Caki2 (cell line): Measurements from ENCODE around the gene GPR137C. TPM values are rescaled to one million over a fixed set of nuclear protein-coding genes. Genes with fewer than 3 reads are reported as not detected.

Source experiments
- DNase-seq: peaks from one replicate; pipeline ENCODE4 v3.0.0-alpha.2; 2015; ENCODE audit warnings: low read depth
- in situ Hi-C: cut with HindIII; loops from 2 replicates; pipeline ENCODE4 v1.10.0; 2016; ENCODE audit warnings: low sequenced_read_pairs, low pct_unique_long_range_greater_than_20kb, mixed read lengths
- total RNA-seq: library from RNA; depleted of rRNA; stranded (reverse); fragments of >200 nt; shearing (Covaris generic); gene quantifications from 2 replicates; pipeline ENCODE4 v1.2.3, GENCODE V29; 2014; ENCODE audit warnings: low replicate concordance; rRNA removed

The GPR137C gene, protein sequence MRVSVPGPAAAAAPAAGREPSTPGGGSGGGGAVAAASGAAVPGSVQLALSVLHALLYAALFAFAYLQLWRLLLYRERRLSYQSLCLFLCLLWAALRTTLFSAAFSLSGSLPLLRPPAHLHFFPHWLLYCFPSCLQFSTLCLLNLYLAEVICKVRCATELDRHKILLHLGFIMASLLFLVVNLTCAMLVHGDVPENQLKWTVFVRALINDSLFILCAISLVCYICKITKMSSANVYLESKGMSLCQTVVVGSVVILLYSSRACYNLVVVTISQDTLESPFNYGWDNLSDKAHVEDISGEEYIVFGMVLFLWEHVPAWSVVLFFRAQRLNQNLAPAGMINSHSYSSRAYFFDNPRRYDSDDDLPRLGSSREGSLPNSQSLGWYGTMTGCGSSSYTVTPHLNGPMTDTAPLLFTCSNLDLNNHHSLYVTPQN
- total RNA-seq = not detected in 2 replicates

DNA sequence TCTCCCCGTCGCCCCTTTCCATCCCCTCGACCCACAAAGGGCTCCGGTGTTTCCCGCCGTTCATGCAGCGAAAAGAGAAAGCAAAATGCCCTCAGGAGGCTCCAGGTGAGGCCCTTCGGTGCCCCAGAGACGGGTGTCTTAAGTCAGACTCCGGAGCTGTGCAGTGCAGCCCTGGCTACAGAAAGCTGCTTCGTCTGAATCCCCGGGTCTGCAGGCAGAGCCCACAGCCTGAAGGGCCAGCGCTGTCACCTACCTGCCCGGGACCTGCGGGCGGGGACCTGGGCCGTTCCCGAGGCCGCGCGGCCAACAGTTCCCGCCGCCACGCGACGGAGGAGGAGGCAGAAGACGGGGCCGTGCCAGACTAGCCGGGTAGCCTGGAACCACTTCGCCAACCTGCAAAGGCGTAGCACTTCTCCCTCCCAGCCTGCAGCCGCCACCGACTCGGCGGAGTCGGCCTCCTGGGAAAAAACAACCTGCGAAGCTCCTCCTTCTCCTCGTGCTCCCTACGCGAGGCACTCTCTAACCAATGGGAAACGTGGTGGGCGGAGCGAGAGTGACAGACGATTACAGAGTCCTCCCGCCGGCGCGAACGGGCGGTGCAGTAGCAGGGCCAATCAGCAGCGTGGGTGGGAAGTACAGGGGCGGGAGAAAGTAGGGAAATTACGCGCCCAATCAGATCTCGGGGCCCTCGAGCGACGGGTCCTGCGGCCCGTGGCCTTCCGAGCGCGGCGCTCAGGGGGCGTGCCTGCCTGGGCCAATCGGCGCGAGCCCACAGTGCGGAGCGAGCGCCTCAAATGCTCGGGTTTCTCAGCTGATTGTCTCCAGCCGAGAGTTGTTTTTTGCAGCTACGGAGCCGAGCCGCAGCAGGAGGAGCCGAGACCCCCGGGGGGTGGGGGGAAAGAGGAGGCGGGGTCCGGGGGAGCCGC lies at the start of gene GPR137C, which contains the start of gene TXNDC16:
TSS of gene GPR137C (plus strand) at position 774 of the 926 bp plus-strand sequence. CDS start 312 bp downstream, outside the sequence.
TSS of gene TXNDC16 (minus strand) at position 443 of the 926 bp plus-strand sequence. CDS start 8,948 bp downstream, outside the sequence.
- peak; percentile 99 for DNase-seq
- in situ Hi-C loops = no loop called here

DNA sequence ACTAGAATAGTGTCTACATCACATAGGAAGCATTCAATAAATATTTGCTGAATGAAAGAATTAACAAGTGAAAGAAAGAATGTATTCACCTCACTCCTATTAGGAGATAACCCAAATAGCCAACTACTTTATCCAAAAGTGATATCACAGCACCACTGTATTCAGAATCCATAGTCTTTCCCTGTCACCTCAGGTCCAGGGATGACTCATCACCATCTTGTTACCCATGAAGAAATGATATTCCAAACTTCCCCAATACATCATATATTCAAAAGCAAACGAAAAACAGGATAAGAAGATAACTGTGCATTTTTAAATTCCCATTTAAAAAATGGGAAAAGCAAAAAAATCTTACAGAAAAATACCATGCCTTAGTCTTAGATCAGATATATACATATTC lies 39.4 kb upstream of the GPR137C start:
- in situ Hi-C loops = no loop called here
- no peak for DNase-seq

DNA sequence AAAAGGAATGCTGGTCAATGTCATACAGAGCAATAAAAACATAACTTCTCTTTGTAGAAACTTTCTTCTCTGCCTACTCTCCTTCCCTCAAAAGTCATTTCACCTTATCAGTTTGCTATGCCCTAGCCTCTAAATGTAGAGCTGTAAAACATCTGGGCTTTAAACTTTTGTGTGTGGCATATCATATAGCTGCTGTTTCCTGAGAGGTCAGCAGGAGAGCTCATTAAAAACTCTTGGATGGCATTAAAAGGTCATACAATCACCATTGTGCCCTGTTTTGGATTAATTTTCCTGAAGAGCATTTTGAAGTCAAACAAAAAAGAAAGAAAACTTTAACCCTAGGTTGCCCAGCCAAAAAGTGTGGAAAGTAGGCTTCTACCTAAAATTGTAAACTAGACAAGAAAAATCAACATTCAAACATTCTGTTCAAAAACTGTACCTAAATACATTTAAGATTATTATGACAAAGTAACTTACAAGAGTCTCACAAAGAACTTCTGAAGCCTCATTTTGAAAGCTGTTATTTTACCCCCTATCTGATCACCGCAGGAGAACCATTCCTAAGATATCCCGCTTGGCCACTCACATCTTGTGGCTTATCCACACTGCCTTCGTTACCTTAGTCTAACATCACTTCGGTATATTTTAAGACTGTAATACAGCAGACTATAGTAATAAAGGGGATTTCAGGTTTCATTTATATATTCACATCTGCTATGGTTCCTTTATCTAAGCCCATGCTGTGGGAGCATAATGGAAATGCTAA lies 38.4 kb upstream of the GPR137C start:
- in situ Hi-C loops = no loop called here
- no peak for DNase-seq

GRCh38 chr14:52522033-52522432 lies 30.6 kb upstream of the GPR137C start:
- no peak for DNase-seq
- in situ Hi-C loops = no loop called here

DNA sequence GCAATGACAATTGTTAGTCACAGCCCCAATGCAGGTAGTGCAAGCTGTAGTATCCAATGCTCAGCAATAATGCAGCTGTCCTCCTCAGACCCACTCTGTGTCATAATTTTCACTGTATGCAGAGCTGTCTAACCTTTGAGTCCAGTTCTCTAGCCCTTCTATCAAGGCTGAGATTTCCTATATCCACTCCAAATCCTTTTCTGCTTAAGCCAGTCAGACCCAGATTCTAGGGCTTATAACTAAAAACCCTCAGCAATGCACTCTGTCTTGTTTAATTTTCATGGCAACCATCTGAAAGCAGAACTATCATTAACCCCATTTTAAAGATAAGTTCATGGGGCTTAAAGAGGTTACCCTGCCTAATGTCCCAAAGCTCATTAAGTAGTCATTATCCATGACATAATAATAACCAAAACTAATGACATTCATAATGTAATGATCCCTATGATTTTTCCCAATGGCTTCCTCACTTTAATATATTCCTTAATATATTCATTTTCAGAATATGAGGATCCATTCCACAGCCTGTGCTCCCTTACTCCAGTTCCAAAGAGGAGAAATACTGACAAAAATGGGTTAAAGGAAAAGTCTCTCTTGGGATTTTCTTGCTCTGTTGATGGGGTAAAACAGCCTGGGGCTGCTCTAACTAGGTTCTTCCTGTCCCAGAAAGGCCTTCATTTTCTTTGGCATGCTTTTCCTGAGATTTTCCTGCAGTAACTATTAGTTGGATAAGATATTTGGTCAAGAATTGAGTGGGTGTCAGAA lies 29.9 kb upstream of the GPR137C start:
- DNase-seq = no peak
- in situ Hi-C loops = no loop called here

DNA sequence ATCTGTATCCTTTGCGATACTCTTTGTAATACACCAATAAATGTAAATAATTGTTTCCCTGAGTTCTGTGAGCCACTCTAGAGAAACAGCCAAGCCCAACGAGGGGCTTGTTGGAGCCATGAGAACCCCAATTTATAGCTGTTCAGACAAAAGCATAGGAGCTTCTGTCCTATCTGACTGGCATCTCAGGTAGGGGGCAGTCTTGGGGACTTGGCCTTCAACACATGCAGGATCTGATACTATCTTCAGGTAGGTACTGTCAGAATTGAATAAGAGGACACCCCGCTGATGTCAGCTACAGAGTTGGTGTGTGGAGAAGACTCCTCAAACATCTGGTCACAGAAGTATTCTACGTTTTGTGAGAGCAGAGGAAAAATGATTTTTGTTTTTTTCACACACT lies 25.6 kb upstream of the GPR137C start:
- in situ Hi-C loops = no loop called here
- no peak for DNase-seq

DNA sequence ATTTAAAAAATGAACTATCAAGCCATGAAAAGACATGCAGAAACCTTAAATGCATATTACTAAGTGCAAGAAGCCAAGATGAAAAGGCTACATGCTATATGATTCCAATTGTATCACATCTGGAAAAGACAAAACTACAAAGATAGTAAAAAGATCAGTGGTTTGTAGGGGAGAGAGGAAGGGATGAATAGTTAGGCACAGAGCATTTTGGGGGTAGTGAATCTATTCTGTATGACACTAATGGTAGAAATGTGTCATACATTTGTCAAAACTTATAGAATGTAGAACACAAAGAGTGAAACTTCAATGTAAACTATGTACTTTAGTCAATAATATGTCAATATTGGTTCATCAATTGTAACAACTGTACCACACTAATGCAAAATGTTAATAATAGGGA lies 21.2 kb upstream of the GPR137C start:
- no peak for DNase-seq
- in situ Hi-C loops = no loop called here

DNA sequence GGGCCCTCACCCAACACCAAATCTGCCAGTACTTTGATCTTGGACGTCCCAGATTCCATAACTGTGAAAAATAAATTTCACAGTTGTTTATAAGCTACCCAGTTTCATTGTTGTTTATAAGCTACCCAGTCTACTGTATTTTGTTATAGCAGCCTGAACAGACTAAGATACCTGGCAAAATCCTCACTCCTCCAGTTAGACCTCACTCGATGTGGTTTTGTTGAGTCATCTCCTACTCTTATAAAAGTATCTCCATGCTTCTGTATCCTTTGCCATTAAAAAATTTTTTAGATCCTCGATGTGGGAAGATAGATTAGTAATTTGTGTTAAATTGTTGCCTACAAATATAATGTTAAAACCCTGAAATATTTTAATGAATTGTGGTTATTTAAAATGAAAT lies 16.4 kb upstream of the GPR137C start:
- no peak for DNase-seq
- in situ Hi-C loops = no loop called here

DNA sequence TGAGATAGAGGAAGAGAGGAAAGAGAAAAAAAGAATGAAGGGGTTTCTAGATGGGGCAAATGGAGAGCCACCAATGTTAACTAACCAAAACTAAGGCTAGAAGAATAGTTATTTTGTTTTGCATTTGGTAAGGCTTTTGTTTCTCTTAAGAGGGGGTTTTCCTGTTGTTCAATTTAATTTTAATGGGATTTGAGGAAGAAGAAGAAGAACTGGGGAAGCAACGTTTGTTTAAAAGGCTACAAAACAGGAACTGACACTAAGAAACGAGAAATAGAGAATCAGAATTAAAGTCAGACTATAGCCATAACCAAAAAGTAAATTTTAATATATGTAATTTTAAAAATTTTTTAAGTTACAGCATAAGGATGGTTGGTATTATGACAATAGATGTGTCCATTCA lies 14.0 kb upstream of the GPR137C start:
- in situ Hi-C loops = no loop called here
- no peak for DNase-seq

DNA sequence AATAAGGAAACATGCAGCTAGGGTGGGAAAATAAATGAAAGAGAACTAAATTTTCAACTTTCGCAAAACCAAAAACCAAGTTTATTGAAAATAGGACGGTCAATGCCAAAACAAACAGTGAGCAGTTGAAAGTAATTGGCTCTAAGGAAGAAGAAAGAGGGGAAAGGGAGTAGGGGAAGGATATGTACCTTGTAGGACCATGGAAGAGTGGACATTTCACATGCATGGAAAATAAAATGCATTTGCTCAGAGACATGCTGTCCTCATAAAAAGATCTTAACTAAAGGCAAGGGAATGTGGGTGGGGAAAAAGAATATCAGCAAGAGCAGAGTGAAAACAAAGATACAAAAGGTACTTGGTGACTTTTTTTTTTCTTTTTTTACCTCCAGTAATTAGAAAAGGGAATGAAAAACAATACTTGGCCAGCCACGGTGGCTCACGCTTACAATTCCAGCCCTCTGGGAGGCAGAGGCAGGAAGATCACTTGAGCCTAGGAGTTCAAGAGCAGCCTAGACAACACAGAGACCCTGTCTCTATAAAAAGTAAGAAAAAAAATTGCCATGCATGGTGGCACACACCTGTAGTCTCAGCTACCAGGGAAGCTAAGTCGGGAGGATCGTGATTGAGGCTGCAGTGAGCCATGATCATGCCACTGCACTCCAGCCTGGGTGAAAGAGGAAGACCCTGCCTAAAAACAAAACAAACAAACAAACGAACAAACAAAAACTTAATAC lies 6.9 kb upstream of the GPR137C start:
- in situ Hi-C loops = no loop called here
- DNase-seq = no peak

- in situ Hi-C loops = no loop called here
- no peak for DNase-seq
Observed at GRCh38 chr14:52546318-52546670, 6.3 kb upstream of the GPR137C start.

GRCh38 chr14:52547027-52547426 lies 5.6 kb upstream of the GPR137C start:
- in situ Hi-C loops = no loop called here
- no peak for DNase-seq

- DNase-seq = no peak
- in situ Hi-C loops = no loop called here
Observed at GRCh38 chr14:52547526-52547925, 5.1 kb upstream of the GPR137C start.

GRCh38 chr14:52550661-52551060 lies 2.0 kb upstream of the GPR137C start:
- in situ Hi-C loops = no loop called here
- no peak for DNase-seq

- in situ Hi-C loops = no loop called here
- no peak for DNase-seq
Observed at GRCh38 chr14:52551205-52551604, 1.4 kb upstream of the GPR137C start.

- DNase-seq = peak; percentile 35
- in situ Hi-C loops = no loop called here
Observed at GRCh38 chr14:52551696-52552062, 957 bp upstream of the GPR137C start.

DNA sequence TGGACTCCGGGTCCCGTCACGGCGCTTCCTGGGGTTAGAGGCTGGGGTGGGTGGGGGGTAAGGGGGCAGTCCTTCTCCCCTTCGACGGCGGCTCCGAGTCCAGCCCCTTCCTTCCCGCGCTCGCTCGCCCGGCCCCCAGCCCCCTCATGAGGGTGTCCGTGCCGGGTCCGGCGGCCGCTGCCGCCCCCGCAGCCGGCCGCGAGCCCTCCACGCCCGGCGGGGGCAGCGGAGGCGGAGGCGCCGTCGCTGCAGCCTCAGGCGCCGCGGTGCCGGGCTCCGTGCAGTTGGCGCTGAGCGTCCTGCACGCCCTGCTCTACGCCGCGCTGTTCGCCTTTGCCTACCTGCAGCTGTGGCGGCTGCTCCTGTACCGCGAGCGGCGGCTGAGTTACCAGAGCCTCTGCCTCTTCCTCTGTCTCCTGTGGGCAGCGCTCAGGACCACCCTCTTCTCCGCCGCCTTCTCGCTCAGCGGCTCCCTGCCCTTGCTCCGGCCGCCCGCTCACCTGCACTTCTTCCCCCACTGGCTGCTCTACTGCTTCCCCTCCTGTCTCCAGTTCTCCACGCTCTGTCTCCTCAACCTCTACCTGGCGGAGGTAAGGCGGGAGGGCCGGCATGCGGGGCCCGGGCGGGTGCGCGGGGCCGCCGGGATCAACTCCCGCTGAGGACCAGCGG lies 500 bp downstream of the GPR137C start:
- DNase-seq = peak; percentile 14
- in situ Hi-C loops = no loop called here
